ENCODE results near the gene AFG1L.

- no peak for TF ChIP-seq CTCF (IDR thresholded peaks at IDR 0.05; ENCODE audit: poor library complexity)
- no peak for TF ChIP-seq EZH2 (IDR thresholded peaks at IDR 0.05; ENCODE audit: borderline replicate concordance)
These were observed 55.7 kb downstream of the AFG1L start for GRCh38 chr6:108350528-108350927.
